LoVo (cell line): Measurements from ENCODE around the gene SPDYE1.

Experiments used
- DNase-seq: peaks from one replicate; pipeline ENCODE4 v3.0.0-alpha.2; 2016; ENCODE audit warnings: low spot score

Gene SPDYE1

GRCh38 chr7:44044315-44045225, 46.9 kb downstream of the SPDYE1 start, which contains the start of gene DBNL:
Gene DBNL, plus strand, starts transcription at chr7:44044702. Its CDS starts 36 bp downstream, at chr7:44044738.
- peak; percentile 95 for DNase-seq

GRCh38 chr7:44045226-44046014, 47.7 kb downstream of the SPDYE1 start:
- DNase-seq = no peak

GRCh38 chr7:44046321-44047061, 48.8 kb downstream of the SPDYE1 start:
- DNase-seq = no peak

GRCh38 chr7:44048031-44048795, 50.5 kb downstream of the SPDYE1 start:
- no peak for DNase-seq

- no peak for DNase-seq
These were observed 52.6 kb downstream of the SPDYE1 start for GRCh38 chr7:44050121-44050914.

GRCh38 chr7:44050915-44051560, 53.3 kb downstream of the SPDYE1 start:
- no peak for DNase-seq

- no peak for DNase-seq
These were observed 54.0 kb downstream of the SPDYE1 start for GRCh38 chr7:44051611-44052220.

- no peak for DNase-seq
These were observed 55.2 kb downstream of the SPDYE1 start for GRCh38 chr7:44052771-44053365.

GRCh38 chr7:44056681-44057080, 59.0 kb downstream of the SPDYE1 start:
- DNase-seq = no peak

GRCh38 chr7:44057181-44057848, 59.6 kb downstream of the SPDYE1 start:
- DNase-seq = no peak

- no peak for DNase-seq
These were observed 60.4 kb downstream of the SPDYE1 start for GRCh38 chr7:44057849-44058758.

- DNase-seq = no peak
These were observed 61.1 kb downstream of the SPDYE1 start for GRCh38 chr7:44058759-44059218.

GRCh38 chr7:44059219-44060090, 61.8 kb downstream of the SPDYE1 start:
- DNase-seq = no peak
